GM21576 (cell line): ENCODE data around the gene SHOX.
"Not testable (repeated sequence)": the region's sequence is repeated elsewhere in the genome, so short reads cannot be mapped to it uniquely, and the experiment has no call there.

ENCODE experiments used
- ATAC-seq: cut with Tn5 transposase; IDR thresholded peaks from one replicate; pipeline ENCODE4 v1.9.1; 2021; ENCODE audit warnings: mild to moderate bottlenecking, moderate library complexity; ENCODE audit not compliant: unreplicated experiment

The SHOX gene

GRCh38 chrX:630612-631496 lies at the start of gene SHOX:
SHOX (plus strand) TSS chrX:630791; CDS start chrX:630898, 107 bp downstream.
- no peak for ATAC-seq

- ATAC-seq = no peak
Measured at GRCh38 chrX:581066-581465, 49.5 kb upstream of the SHOX start.

GRCh38 chrX:581720-582298 lies 48.8 kb upstream of the SHOX start:
- ATAC-seq = no peak

GRCh38 chrX:584572-584971 lies 46.0 kb upstream of the SHOX start:
- no peak for ATAC-seq

- no peak for ATAC-seq
Measured at GRCh38 chrX:585115-585808, 45.3 kb upstream of the SHOX start.

GRCh38 chrX:586351-586750 lies 44.2 kb upstream of the SHOX start:
- ATAC-seq = no peak

- not testable (repeated sequence) for ATAC-seq
Measured at GRCh38 chrX:589261-589660, 41.3 kb upstream of the SHOX start.

- no peak for ATAC-seq
Measured at GRCh38 chrX:590693-591404, 39.7 kb upstream of the SHOX start.

GRCh38 chrX:599837-600715 lies 30.5 kb upstream of the SHOX start:
- ATAC-seq = no peak

GRCh38 chrX:603029-603428 lies 27.6 kb upstream of the SHOX start:
- not testable (repeated sequence) for ATAC-seq

GRCh38 chrX:604616-605015 lies 26.0 kb upstream of the SHOX start:
- not testable (repeated sequence) for ATAC-seq

GRCh38 chrX:608088-608487 lies 22.5 kb upstream of the SHOX start:
- ATAC-seq = not testable (repeated sequence)

GRCh38 chrX:614136-614535 lies 16.5 kb upstream of the SHOX start:
- ATAC-seq = no peak

GRCh38 chrX:617401-617800 lies 13.2 kb upstream of the SHOX start:
- no peak for ATAC-seq

- no peak for ATAC-seq
Measured at GRCh38 chrX:617891-618290, 12.7 kb upstream of the SHOX start.

GRCh38 chrX:618304-618703 lies 12.3 kb upstream of the SHOX start:
- ATAC-seq = not testable (repeated sequence)

- no peak for ATAC-seq
Measured at GRCh38 chrX:618761-619450, 11.7 kb upstream of the SHOX start.

GRCh38 chrX:619451-619811 lies 11.2 kb upstream of the SHOX start:
- ATAC-seq = no peak

GRCh38 chrX:619812-620531 lies 10.6 kb upstream of the SHOX start:
- no peak for ATAC-seq
